SK-N-SH treated with all-trans-retinoic acid at 6 μM for 48 hours (cell line): ENCODE data around the gene IL4I1.
A peak's percentile ranks its signal among the peaks of the same experiment; 100 is the strongest.

Source experiments
- ATAC-seq: fragments of 200-7000 bp; cut with Tn5 transposase; 3 replicates; pipeline ENCODE4 v1.9.1; 2020; ENCODE audit warnings: mild to moderate bottlenecking, moderate library complexity
- ARNTL ChIP-seq: fragments of 450-650 bp; formaldehyde crosslinking; IDR thresholded peaks from 2 replicates; pipeline ENCODE4 v1.5.0; 2020; ENCODE audit warnings: low read depth, mild to moderate bottlenecking, moderate library complexity, borderline replicate concordance
- CREB5 ChIP-seq: fragments of 250-450 bp; sonication (Bioruptor Pico); IDR thresholded peaks from 2 replicates; pipeline ENCODE4 v1.5.1; 2020; ENCODE audit warnings: low read depth, mild to moderate bottlenecking, moderate library complexity
- CSDC2 ChIP-seq: fragments of 250-450 bp; sonication (Bioruptor Pico); IDR thresholded peaks from 2 replicates; pipeline ENCODE4 v1.5.0; 2020; ENCODE audit warnings: mild to moderate bottlenecking, moderate library complexity
- CSRNP3 ChIP-seq: fragments of 250-450 bp; sonication (Bioruptor Pico); IDR thresholded peaks from 2 replicates; pipeline ENCODE4 v1.5.1; 2021; ENCODE audit warnings: mild to moderate bottlenecking, moderate library complexity
- ESRRG ChIP-seq: fragments of 250-450 bp; sonication (Bioruptor Pico); IDR thresholded peaks from 2 replicates; pipeline ENCODE4 v1.6.1; 2021; ENCODE audit warnings: mild to moderate bottlenecking
- GLIS3 ChIP-seq: fragments of 250-450 bp; sonication (Bioruptor Pico); IDR thresholded peaks from 2 replicates; pipeline ENCODE4 v1.5.0; 2020; ENCODE audit warnings: mild to moderate bottlenecking, moderate library complexity
- ISL1 ChIP-seq: fragments of 250-450 bp; sonication (Bioruptor Pico); IDR thresholded peaks from 2 replicates; pipeline ENCODE4 v2.1.2; 2022; ENCODE audit warnings: mild to moderate bottlenecking, moderate library complexity
- OSR1 ChIP-seq: fragments of 250-450 bp; sonication (Bioruptor Pico); IDR thresholded peaks from 2 replicates; pipeline ENCODE4 v1.8.0; 2022; ENCODE audit warnings: moderate library complexity, mild to moderate bottlenecking, inconsistent platforms
- POU6F1 ChIP-seq: fragments of 250-450 bp; sonication (Bioruptor Pico); IDR thresholded peaks from 2 replicates; pipeline ENCODE4 v1.8.0; 2021; ENCODE audit warnings: low read depth, mild to moderate bottlenecking, moderate library complexity, borderline replicate concordance
- PPARA ChIP-seq: fragments of 250-450 bp; sonication (Bioruptor Pico); IDR thresholded peaks from 2 replicates; pipeline ENCODE4 v1.5.0; 2020; ENCODE audit warnings: mild to moderate bottlenecking, borderline replicate concordance
- RARB ChIP-seq: fragments of 250-450 bp; sonication (Bioruptor Pico); IDR thresholded peaks from 2 replicates; pipeline ENCODE4 v1.8.0; 2021; ENCODE audit warnings: mild to moderate bottlenecking, moderate library complexity
- SNAI2 ChIP-seq: fragments of 250-450 bp; sonication (Bioruptor Pico); IDR thresholded peaks from 2 replicates; pipeline ENCODE4 v1.5.0; 2020; ENCODE audit warnings: mild to moderate bottlenecking, moderate library complexity
- TCF4 ChIP-seq: fragments of 250-450 bp; sonication (Bioruptor Pico); IDR thresholded peaks from 2 replicates; pipeline ENCODE4 v1.8.0; 2021; ENCODE audit warnings: mild to moderate bottlenecking, moderate library complexity, borderline replicate concordance
- TOX ChIP-seq: fragments of 250-450 bp; sonication (Bioruptor Pico); IDR thresholded peaks from 2 replicates; pipeline ENCODE4 v1.8.0; 2021; ENCODE audit warnings: mild to moderate bottlenecking, moderate library complexity, borderline replicate concordance
- ZC3H10 ChIP-seq: fragments of 250-450 bp; sonication (Bioruptor Pico); IDR thresholded peaks from 2 replicates; pipeline ENCODE4 v1.5.1; 2021; ENCODE audit warnings: mild to moderate bottlenecking, moderate library complexity
- ZFP3 ChIP-seq: fragments of 250-450 bp; sonication (Bioruptor Pico); IDR thresholded peaks from 2 replicates; pipeline ENCODE4 v1.5.0; 2020; ENCODE audit warnings: mild to moderate bottlenecking, moderate library complexity
- ZFP30 ChIP-seq: fragments of 450-650 bp; formaldehyde crosslinking; IDR thresholded peaks from 2 replicates; pipeline ENCODE4 v1.5.0; 2022; ENCODE audit warnings: mild to moderate bottlenecking, moderate library complexity
- ZNF565 ChIP-seq: fragments of 450-650 bp; formaldehyde crosslinking; conservative IDR thresholded peaks from 2 replicates; pipeline ENCODE4 v1.5.0; 2020; ENCODE audit warnings: low read depth, mild to moderate bottlenecking, moderate library complexity
- ZNF70 ChIP-seq: fragments of 450-650 bp; formaldehyde crosslinking; IDR thresholded peaks from 2 replicates; pipeline ENCODE4 v1.5.0; 2020; ENCODE audit warnings: mild to moderate bottlenecking, moderate library complexity
- TF ChIP-seq, protein P1 (sequence below): fragments of 250-450 bp; sonication (Bioruptor Pico); IDR thresholded peaks from 2 replicates; pipeline ENCODE4 v1.8.0; 2020; ENCODE audit warnings: mild to moderate bottlenecking, moderate library complexity, borderline replicate concordance

Gene IL4I1

GRCh38 chr19:49929611-49930482 is 33.2 kb upstream of the IL4I1 start:
- ATAC-seq, result peak; percentile 86
- TF ChIP-seq CREB5, result no peak
- TF ChIP-seq SNAI2 (CRISPR knock-in tag), result peak; percentile 39; the same call in 1 of the 2 replicates
- no peak for TF ChIP-seq ZFP3 (CRISPR knock-in tag)
- TF ChIP-seq ZNF70 (CRISPR knock-in tag), result no peak

- peak; percentile 74 for ATAC-seq
- no peak for TF ChIP-seq GLIS3 (CRISPR knock-in tag)
- TF ChIP-seq ISL1 (CRISPR knock-in tag), result no peak
These were observed 32.5 kb upstream of the IL4I1 start, which contains the start of the genes ATF5 and NUP62 for GRCh38 chr19:49929121-49929610. TSS of gene ATF5 (plus strand) at chr19:49929205. CDS start at chr19:49930851, 1,646 bp downstream. TSS of gene NUP62 (minus strand) at chr19:49929504. CDS start at chr19:49909807, 19,697 bp downstream.

DNA sequence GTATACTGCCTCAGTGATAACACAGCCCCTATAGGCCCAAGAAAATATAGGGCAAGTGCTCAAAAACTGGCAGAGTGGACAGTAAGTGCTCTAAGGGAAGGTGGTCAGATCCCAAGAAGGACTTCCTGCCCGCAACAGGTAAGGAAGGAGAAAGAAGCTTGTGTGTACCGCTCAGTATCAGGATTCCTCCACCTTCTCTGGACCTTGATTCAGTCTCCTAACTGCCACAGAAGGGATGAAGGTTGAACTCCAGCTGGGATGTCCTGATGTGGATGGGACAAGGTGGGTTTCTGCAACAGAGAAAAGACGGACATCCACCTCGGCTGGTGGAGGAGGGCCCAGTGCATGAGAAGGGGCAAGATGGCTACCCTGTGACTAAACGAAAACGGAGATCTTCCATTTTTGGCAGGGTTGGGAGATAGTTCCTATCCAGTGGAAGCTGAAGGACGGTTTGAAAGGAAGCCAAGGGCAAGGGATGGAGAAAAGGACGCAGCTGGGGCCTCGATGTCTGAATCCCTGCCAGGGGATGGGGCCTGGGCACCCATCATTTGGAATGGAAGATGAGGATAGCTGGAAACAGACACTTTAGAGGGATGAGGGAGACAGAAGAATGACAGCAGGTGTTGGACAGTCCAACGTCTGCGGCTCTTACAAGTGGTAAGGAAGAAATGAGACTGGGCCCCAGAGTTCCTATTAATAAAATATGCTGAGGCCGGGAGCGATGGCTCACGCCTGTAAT is 31.0 kb upstream of the IL4I1 start:
- TF ChIP-seq ZFP30 (no peak), POU6F1 (CRISPR knock-in tag) (no peak), ISL1 (CRISPR knock-in tag) (no peak), PPARA (no peak), CSRNP3 (CRISPR knock-in tag) (no peak), CREB5 (no peak), OSR1 (CRISPR knock-in tag) (no peak), ZC3H10 (CRISPR knock-in tag) (no peak), GLIS3 (CRISPR knock-in tag) (no peak), ESRRG (no peak), RARB (CRISPR knock-in tag) (no peak), ARNTL (no peak), ZNF565 (no peak), TCF4 (CRISPR knock-in tag) (no peak), SNAI2 (CRISPR knock-in tag) (no peak), CSDC2 (CRISPR knock-in tag) (no peak), TOX (CRISPR knock-in tag) (no peak), ZNF70 (CRISPR knock-in tag) (no peak)
- TF ChIP-seq, protein P1, sequence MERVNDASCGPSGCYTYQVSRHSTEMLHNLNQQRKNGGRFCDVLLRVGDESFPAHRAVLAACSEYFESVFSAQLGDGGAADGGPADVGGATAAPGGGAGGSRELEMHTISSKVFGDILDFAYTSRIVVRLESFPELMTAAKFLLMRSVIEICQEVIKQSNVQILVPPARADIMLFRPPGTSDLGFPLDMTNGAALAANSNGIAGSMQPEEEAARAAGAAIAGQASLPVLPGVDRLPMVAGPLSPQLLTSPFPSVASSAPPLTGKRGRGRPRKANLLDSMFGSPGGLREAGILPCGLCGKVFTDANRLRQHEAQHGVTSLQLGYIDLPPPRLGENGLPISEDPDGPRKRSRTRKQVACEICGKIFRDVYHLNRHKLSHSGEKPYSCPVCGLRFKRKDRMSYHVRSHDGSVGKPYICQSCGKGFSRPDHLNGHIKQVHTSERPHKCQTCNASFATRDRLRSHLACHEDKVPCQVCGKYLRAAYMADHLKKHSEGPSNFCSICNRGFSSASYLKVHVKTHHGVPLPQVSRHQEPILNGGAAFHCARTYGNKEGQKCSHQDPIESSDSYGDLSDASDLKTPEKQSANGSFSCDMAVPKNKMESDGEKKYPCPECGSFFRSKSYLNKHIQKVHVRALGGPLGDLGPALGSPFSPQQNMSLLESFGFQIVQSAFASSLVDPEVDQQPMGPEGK (CRISPR knock-in tag), result no peak
- TF ChIP-seq, all 23 proteins: peak for 0
- ATAC-seq, result no peak
